PC-9 (cell line): ENCODE results near the gene RXRA.

Source experiments
- CTCF ChIP-seq: fragments of 200-600 bp; sonication (generic); conservative IDR thresholded peaks from 2 replicates; pipeline ENCODE4 v1.6.1; 2017; ENCODE audit warnings: mixed run types, antibody characterized with exemption, mild to moderate bottlenecking, moderate library complexity
- EZH2 ChIP-seq: fragments of 200-600 bp; sonication (generic); IDR thresholded peaks from 2 replicates; pipeline ENCODE4 v1.8.0; 2017; ENCODE audit warnings: antibody characterized with exemption, low read depth

GRCh38 chr9:134401391-134401790 lies 75.1 kb downstream of the RXRA start:
- no peak for TF ChIP-seq CTCF
- no peak for TF ChIP-seq EZH2
